OCI-LY7 (cell line): ENCODE results near the gene SEMA4B. TPM values are rescaled to one million over a fixed set of nuclear protein-coding genes. Genes with fewer than 3 reads are reported as not detected.

Experiments
- BruUV-seq: library from RNA; stranded (reverse); fragments of 400-500 nt; replicated peaks from 2 replicates; lab custom pipeline; 2021; lab: Mats Ljungman, UMichigan
- CTCF ChIA-PET: fragments of 300-600 bp; sonication (Branson Sonifier 250); formaldehyde crosslinking; loops from one replicate; lab custom pipeline; 2022; ENCODE audit warnings: antibody characterized with exemption; ENCODE audit not compliant: unreplicated experiment; lab: Charles Lee
- POLR2A ChIA-PET: fragments of 300-600 bp; sonication (Branson Sonifier 250); formaldehyde crosslinking; loops from one replicate; lab custom pipeline; 2022; ENCODE audit warnings: antibody characterized with exemption; lab: Charles Lee
- DNase-seq: peaks from one replicate; pipeline ENCODE4 v3.0.0-alpha.2; 2015; ENCODE audit warnings: low spot score
- H2AFZ ChIP-seq: fragments of 200-600 bp; sonication (generic), shearing (Covaris generic); 2 replicates; pipeline ENCODE4 v1.6.1; 2014; ENCODE audit warnings: mild to moderate bottlenecking, antibody characterized with exemption, low read length, moderate library complexity
- H3K27ac ChIP-seq: fragments of 200-600 bp; sonication (generic); 2 replicates; pipeline ENCODE4 v1.5.1; 2014; ENCODE audit warnings: mixed run types, low read depth, mild to moderate bottlenecking, moderate library complexity, low read length, inconsistent platforms; ENCODE audit not compliant: poor library complexity, severe bottlenecking
- H3K36me3 ChIP-seq: fragments of 200-600 bp; sonication (generic); 2 replicates; pipeline ENCODE4 v1.6.1; 2014; ENCODE audit warnings: mild to moderate bottlenecking, antibody characterized with exemption, low read length, moderate library complexity, mixed read lengths; ENCODE audit not compliant: insufficient read depth
- H3K4me1 ChIP-seq: fragments of 200-600 bp; sonication (generic); 2 replicates; pipeline ENCODE4 v1.5.1; 2014; ENCODE audit warnings: mild to moderate bottlenecking, low read length; ENCODE audit not compliant: insufficient read depth, poor library complexity, severe bottlenecking
- H3K4me2 ChIP-seq: fragments of 200-600 bp; sonication (generic); 2 replicates; pipeline ENCODE4 v1.6.1; 2014; ENCODE audit warnings: mild to moderate bottlenecking, low read length
- H3K4me3 ChIP-seq: fragments of 200-600 bp; sonication (generic); 2 replicates; pipeline ENCODE4 v1.5.1; 2014; ENCODE audit warnings: mild to moderate bottlenecking, low read depth, low read length; ENCODE audit not compliant: poor library complexity, severe bottlenecking
- H3K79me2 ChIP-seq: fragments of 200-600 bp; sonication (generic); 2 replicates; pipeline ENCODE4 v1.6.1; 2016; ENCODE audit warnings: low read depth, mild to moderate bottlenecking, low read length, moderate library complexity, mixed read lengths; ENCODE audit not compliant: insufficient read depth
- H3K9me2 ChIP-seq: fragments of 200-600 bp; sonication (generic); 2 replicates; pipeline ENCODE4 v1.6.1; 2016; ENCODE audit warnings: mild to moderate bottlenecking, low read length, mixed read lengths; ENCODE audit not compliant: insufficient read depth
- H3K9me3 ChIP-seq: fragments of 200-600 bp; sonication (generic); 2 replicates; pipeline ENCODE4 v1.6.1; 2014; ENCODE audit warnings: mild to moderate bottlenecking, mixed run types, low read length, mixed read lengths
- H4K20me1 ChIP-seq: fragments of 200-600 bp; sonication (generic); 2 replicates; pipeline ENCODE4 v1.6.1; 2014; ENCODE audit warnings: mild to moderate bottlenecking, antibody characterized with exemption, low read length, moderate library complexity, mixed read lengths; ENCODE audit not compliant: insufficient read depth
- EZH2phosphoT487 ChIP-seq: fragments of 200-600 bp; sonication (generic); IDR thresholded peaks from 2 replicates; pipeline ENCODE4 v1.6.1; 2018; ENCODE audit warnings: low read depth, borderline replicate concordance, mild to moderate bottlenecking, mixed run types, antibody characterized with exemption, low read length, moderate library complexity, mixed read lengths
- intact Hi-C: fragments of 100-400 bp; cut with micrococcal nuclease; formaldehyde crosslinking; loops from one replicate; pipeline ENCODE4 v1.10.0; 2022; ENCODE audit not compliant: unreplicated experiment
- total RNA-seq, 2 experiments: library from RNA; depleted of rRNA in 1 of 2; stranded (reverse); fragments of >200 nt in 1 of 2; shearing (Covaris generic) in 1 of 2; gene quantifications; 2 replicates each; pipeline ENCODE4 v1.2.3, GENCODE V29; 2014 to 2022
- TF ChIP-seq, protein P1 (sequence below): fragments of 200-600 bp; sonication (generic); conservative IDR thresholded peaks from 2 replicates; pipeline ENCODE4 v1.5.1; 2014; ENCODE audit warnings: mild to moderate bottlenecking, antibody characterized with exemption, low read length, moderate library complexity, mixed read lengths

Gene SEMA4B
- total RNA-seq, 2 experiments from 2014 or later, result 21.9 to 34.9 TPM

DNA sequence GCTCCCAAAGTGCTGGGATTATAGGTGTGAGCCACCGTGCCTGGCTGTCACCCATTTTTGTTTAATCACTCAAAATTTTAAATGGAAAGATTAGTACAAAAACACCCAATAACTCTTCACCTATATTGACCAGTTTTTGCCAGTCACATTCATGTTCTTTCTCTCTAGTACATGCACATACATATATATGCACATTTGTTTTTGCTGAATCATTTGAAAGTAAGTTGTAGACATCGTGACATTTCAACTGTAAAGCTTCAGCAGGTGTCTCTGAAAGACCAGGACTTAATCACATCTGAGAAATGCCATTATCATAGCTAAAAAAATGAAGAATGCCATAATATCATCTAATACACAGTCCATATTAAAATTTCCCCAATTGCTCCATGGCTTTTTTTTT lies 6.5 kb upstream of the SEMA4B start:
- Histone ChIP-seq H3K4me1 (peaks cover 51% of the 10 kb centered on the region), H2AFZ (no peak overlapping the region), H3K9me3 (no peaks in the 10 kb centered on the region), H3K36me3 (no peaks in the 10 kb centered on the region), H3K27ac (peak overlapping the region; percentile 30), H3K9me2 (no peaks in the 10 kb centered on the region), H4K20me1 (no peaks in the 10 kb centered on the region), H3K4me3 (no peak overlapping the region), H3K79me2 (no peaks in the 10 kb centered on the region), H3K4me2 (no peak overlapping the region)
- no TSS peak for BruUV-seq
- intact Hi-C loops, result loop anchor here (5.0 kb wide), 1 partner anchor 92 kb away; the partner anchor contains the start of gene IDH2
- TF ChIP-seq EZH2phosphoT487, result no peak
- TF ChIP-seq, protein P1, sequence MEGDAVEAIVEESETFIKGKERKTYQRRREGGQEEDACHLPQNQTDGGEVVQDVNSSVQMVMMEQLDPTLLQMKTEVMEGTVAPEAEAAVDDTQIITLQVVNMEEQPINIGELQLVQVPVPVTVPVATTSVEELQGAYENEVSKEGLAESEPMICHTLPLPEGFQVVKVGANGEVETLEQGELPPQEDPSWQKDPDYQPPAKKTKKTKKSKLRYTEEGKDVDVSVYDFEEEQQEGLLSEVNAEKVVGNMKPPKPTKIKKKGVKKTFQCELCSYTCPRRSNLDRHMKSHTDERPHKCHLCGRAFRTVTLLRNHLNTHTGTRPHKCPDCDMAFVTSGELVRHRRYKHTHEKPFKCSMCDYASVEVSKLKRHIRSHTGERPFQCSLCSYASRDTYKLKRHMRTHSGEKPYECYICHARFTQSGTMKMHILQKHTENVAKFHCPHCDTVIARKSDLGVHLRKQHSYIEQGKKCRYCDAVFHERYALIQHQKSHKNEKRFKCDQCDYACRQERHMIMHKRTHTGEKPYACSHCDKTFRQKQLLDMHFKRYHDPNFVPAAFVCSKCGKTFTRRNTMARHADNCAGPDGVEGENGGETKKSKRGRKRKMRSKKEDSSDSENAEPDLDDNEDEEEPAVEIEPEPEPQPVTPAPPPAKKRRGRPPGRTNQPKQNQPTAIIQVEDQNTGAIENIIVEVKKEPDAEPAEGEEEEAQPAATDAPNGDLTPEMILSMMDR, result no peak
- POLR2A ChIA-PET, result no interaction called here
- CTCF ChIA-PET, result no interaction called here
- DNase-seq, result no peak

DNA sequence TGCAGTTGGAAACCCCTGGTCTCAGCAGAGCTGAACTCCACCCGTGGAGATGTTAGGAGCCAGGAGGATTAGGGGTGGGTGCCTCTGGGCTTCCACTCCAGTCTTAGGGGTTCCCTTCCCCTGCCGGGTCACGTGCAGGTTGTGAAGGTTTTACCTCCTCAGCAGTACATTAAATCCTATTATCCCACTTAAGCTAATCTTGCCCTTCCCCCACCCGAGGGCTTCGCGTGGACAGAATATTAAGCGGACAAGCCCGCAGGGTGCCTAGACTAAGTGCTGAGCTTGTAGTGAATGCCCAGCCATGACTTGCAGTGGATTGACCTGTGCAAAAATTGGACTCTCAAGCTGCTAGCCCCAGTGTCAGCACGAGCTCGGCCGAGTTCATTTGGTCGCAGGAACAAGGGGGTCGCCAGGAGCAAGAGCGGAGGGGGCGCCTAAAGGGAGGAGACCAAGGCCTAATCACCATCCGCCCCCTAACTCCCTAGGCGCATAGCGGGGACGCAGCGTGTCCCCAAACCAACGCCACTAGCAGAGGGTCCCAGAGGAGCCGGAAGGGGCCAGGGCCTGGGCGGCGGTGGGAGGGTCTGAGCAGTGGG lies 498 bp upstream of the SEMA4B start:
- peak overlapping the region; percentile 87 for H3K4me2 ChIP-seq
- CTCF ChIA-PET, result interaction anchor here (0.6 to 1.8 kb wide), 4 partner anchors 9 to 513 kb away, joined by 3 to 9 read pairs (median 4); no protein-coding TSS in a partner anchor
- no peaks in the 10 kb centered on the region for H3K9me3 ChIP-seq
- peak; percentile 38 for DNase-seq
- H3K36me3 ChIP-seq, result no peaks in the 10 kb centered on the region
- peak overlapping the region; percentile 50 for H2AFZ ChIP-seq
- intact Hi-C loops, result no loop called here
- no peaks in the 10 kb centered on the region for H3K9me2 ChIP-seq
- peaks cover 20% of the 10 kb centered on the region for H3K4me1 ChIP-seq
- BruUV-seq, result no TSS peak
- peak overlapping the region; percentile 79 for H3K4me3 ChIP-seq
- H3K27ac ChIP-seq, result no peak overlapping the region
- POLR2A ChIA-PET, result interaction anchor here (0.5 to 4.6 kb wide), 11 partner anchors 10 to 209 kb away, joined by 3 to 73 read pairs (median 4); partner anchors contain the start of genes CIB1 and GDPGP1
- TF ChIP-seq, protein P1, result no peak
- TF ChIP-seq EZH2phosphoT487, result no peak
- 0 out of 2 replicates have a peak, but pooled peaks cover 5% of the 10 kb centered on the region for H4K20me1 ChIP-seq
- H3K79me2 ChIP-seq, result no peaks in the 10 kb centered on the region

DNA sequence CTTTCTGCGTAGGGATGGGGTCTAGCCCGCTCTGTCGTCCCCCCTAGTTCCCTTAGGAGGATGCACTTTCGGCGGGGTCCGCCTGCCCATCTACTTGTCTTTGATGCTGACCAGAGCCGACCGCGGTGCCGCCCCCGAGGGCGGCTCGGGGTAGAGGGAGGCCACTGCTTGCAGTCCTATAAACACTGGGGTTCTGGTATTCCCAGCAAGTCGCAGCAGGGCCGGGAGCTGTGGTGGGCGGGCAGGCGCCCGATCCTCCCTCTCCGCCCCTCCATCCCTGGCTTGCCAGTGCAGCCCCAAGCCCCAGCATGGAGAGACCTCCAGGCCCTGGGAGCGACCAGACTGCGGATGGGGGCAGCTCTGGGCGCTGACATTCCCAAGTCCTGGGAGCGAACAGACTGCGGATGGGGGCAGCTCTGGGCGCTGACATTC lies 830 bp downstream of the SEMA4B start:
- intact Hi-C loops, result no loop called here
- TF ChIP-seq EZH2phosphoT487, result no peak
- TF ChIP-seq, protein P1, result no peak
- Histone ChIP-seq H3K9me2 (no peaks in the 10 kb centered on the region), H2AFZ (no peak overlapping the region), H3K4me1 (peaks cover 20% of the 10 kb centered on the region), H3K27ac (no peak overlapping the region), H3K36me3 (no peaks in the 10 kb centered on the region), H3K79me2 (no peaks in the 10 kb centered on the region), H3K9me3 (no peaks in the 10 kb centered on the region), H4K20me1 (0 out of 2 replicates have a peak, but pooled peaks cover 5% of the 10 kb centered on the region), H3K4me2 (peak overlapping the region; percentile 87), H3K4me3 (peak overlapping the region; percentile 79)
- no peak for DNase-seq
- CTCF ChIA-PET, result no interaction called here
- POLR2A ChIA-PET, result interaction anchor here (0.7 to 4.6 kb wide), 5 partner anchors 11 to 516 kb away, joined by 3 to 73 read pairs (median 6); partner anchors contain the start of genes CIB1 and GDPGP1
- no TSS peak for BruUV-seq
